HG03342 (cell line): ENCODE measurements around the gene LRFN5.
"Not testable (repeated sequence)": the region's sequence is repeated elsewhere in the genome, so short reads cannot be mapped to it uniquely, and the experiment has no call there.

Experiments used
- ATAC-seq: cut with Tn5 transposase; IDR thresholded peaks from one replicate; pipeline ENCODE4 v1.9.1; 2021; ENCODE audit warnings: mild to moderate bottlenecking, moderate library complexity; ENCODE audit not compliant: unreplicated experiment

LRFN5 gene

GRCh38 chr14:41606532-41607303 is at the start of gene LRFN5:
LRFN5 (plus strand) TSS chr14:41606876.
- ATAC-seq, result no peak

- ATAC-seq, result no peak
Observed at GRCh38 chr14:41558490-41558889, 48.2 kb upstream of the LRFN5 start.

- ATAC-seq, result not testable (repeated sequence)
Observed at GRCh38 chr14:41566864-41567263, 39.8 kb upstream of the LRFN5 start.

GRCh38 chr14:41568979-41569378 is 37.7 kb upstream of the LRFN5 start:
- no peak for ATAC-seq

- no peak for ATAC-seq
Observed at GRCh38 chr14:41570415-41571155, 36.1 kb upstream of the LRFN5 start.

- no peak for ATAC-seq
Observed at GRCh38 chr14:41586237-41586636, 20.4 kb upstream of the LRFN5 start.

GRCh38 chr14:41597647-41598046 is 9.0 kb upstream of the LRFN5 start:
- no peak for ATAC-seq

GRCh38 chr14:41599805-41600385 is 6.8 kb upstream of the LRFN5 start:
- not testable (repeated sequence) for ATAC-seq

GRCh38 chr14:41604721-41605531 is 1.8 kb upstream of the LRFN5 start:
- ATAC-seq, result no peak

GRCh38 chr14:41605550-41606281 is 960 bp upstream of the LRFN5 start:
- no peak for ATAC-seq

GRCh38 chr14:41606282-41606531 is 469 bp upstream of the LRFN5 start:
- ATAC-seq, result no peak

- ATAC-seq, result no peak
Observed at GRCh38 chr14:41607304-41607775, 664 bp downstream of the LRFN5 start.

- no peak for ATAC-seq
Observed at GRCh38 chr14:41607966-41608663, 1.4 kb downstream of the LRFN5 start.

- no peak for ATAC-seq
Observed at GRCh38 chr14:41608681-41609390, 2.2 kb downstream of the LRFN5 start.

- ATAC-seq, result no peak
Observed at GRCh38 chr14:41609704-41610183, 3.1 kb downstream of the LRFN5 start.

- ATAC-seq, result no peak
Observed at GRCh38 chr14:41615011-41615595, 8.4 kb downstream of the LRFN5 start.

- no peak for ATAC-seq
Observed at GRCh38 chr14:41623736-41624135, 17.1 kb downstream of the LRFN5 start.

GRCh38 chr14:41629876-41630275 is 23.2 kb downstream of the LRFN5 start:
- no peak for ATAC-seq

- no peak for ATAC-seq
Observed at GRCh38 chr14:41634286-41634685, 27.6 kb downstream of the LRFN5 start.
